Stimulated activated CD8-positive, alpha-beta memory T cell treated with anti-CD3 and anti-CD28 coated beads, Interleukin-7, amount 100 ng/mL, for 1 hour (primary cell): ENCODE measurements around the gene MALL.
"Not testable (repeated sequence)": the region's sequence is repeated elsewhere in the genome, so short reads cannot be mapped to it uniquely, and the experiment has no call there.

ENCODE experiments used
- DNase-seq, 2 donors: peaks; one replicate each; pipeline ENCODE4 v3.0.0-alpha.2; 2020; ENCODE audit warnings: low read depth in 2 of 2

The MALL gene

DNA sequence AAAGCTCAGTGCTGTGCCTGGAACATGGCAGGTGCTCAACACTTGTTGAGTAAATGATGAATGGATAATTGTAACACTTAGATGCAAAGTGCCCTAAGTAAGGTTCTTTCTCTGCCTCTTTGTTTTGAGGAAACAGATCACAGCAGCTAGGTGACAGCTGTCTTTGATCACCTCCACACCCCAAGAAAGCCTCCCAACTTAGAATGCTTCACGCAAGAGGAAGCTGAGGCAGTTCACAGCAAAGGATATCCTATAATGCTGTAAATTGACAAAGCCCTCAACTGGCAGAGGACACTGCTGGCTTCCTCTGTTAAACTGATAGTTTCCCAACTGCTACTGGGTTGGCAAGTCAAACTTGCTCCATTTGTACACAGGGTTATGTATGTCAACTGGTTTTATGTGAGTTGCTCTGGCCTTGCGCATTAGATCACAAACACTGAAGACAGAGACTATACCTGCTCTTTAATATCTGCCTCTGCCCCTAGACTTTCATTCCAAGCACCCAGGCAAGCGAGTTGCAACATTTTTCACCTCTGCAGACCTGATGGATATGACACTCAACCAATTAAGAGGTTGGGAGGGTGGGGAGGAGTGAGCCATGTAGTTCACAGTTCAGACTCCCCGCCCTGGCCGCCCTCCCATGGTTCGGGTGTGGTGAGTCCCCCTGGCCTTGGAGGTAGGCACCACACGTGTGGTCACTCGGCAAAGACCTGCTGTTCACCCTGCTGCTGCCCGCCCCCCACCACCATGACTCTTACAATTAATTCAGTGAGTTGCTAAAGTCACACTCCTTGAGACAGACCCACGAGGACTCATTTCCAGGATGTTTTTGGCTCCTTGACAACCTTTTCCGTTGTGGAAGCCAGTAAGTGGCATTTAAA, 4.8 kb upstream of the MALL start:
- no peak for DNase-seq

DNA sequence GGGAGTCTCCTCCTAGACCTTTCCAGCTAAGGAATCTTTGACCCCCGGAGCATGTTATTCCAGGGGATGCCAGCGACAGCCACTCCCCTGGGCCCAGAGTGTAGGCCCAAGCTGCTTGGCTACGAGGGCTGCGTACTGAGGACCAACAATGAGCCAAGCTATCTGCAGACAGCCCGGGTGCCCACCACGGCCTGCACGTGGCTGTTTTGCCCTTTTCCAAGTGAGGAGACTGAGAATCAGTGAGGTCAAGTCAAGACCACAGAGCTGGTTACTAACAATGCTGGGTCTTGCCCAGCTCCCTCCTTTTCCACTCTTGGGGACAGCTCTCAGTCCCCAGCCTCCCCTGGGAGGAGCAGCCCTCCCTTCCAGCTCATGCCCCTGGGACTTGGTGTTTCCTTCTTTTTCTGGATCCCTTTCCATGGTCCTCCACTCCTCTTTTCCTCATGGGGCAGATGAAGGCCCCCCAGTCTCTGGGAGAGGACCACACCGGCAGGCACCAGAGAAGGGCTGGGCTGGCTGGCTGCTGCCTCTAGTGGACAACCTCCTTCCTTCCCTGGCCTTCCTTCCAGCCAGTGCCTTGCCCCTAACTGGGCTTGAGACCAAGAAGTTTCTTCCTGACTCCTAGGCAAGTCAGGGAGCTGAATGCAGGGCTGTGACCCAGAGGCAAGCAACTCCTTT, 550 bp upstream of the MALL start:
- no peak for DNase-seq

DNA sequence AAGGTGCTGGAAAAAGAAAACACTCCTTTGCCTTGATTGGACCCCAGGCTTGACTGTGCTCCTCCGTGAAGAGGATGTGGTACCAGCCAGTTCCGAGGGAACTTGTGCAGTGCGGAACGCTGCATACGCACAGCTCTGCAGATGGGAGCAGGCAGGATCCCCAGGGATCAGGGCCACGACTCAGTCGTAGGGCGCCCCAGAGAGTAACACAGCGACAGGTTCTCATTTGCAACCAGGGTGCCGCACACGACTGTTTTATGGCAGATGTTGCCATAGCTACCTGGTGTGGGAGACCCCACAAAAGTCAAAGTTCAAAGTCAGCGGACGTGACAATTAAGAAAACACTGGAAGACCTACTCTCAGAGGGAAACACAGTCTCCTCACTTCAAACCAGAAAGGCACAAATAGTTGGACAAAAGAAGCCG, 779 bp downstream of the MALL start:
- DNase-seq = no peak

DNA sequence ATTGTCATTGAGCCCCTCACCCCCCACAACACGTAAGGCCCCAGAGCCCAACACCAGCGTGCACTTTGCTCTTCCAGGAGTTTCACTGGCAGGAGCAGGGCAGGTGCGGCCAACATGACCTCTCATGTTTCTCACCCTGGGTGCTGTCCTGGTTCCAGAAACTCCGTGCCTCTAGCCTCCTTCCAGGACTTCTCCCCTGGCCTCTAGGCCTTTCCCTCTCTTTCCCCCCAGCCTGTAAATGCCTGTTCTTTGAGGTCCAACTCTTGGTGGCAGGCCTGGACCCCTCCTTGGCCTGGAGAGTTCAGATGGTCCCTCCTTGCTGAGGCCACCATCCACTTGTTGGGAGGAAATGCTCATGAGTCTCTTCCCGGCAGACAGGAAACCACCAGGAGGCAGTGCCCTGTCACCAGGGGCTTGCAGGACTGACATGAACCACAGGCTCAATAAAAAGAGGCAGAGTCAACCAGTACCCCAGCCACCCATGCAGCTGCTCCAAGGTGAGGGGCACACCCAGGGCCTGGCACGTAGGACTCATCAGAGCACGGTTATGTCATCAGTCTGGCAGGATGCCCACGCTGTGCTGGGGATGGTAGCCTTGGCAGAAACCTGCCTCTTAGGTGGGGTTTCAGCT, 1.5 kb downstream of the MALL start:
- no peak for DNase-seq

DNA sequence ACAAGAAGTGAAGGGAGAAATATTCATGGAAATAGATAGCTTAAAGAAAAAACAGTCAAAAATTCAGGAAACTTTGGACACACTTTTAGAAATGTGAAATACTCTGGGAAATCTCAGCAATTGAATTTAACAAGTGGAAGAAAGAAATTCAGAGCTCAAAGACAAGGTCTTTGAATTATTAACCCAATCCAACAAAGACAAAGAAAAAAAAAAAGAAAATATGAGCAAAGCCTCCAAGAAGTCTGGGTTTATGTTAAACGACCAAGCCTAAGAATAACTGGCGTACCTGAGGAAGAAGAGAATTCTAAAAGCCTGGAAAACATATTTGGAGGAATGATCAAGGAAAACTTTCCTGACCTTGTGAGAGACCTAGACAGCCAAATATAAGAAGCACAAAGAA, 7.3 kb downstream of the MALL start:
- DNase-seq = not testable (repeated sequence)

DNA sequence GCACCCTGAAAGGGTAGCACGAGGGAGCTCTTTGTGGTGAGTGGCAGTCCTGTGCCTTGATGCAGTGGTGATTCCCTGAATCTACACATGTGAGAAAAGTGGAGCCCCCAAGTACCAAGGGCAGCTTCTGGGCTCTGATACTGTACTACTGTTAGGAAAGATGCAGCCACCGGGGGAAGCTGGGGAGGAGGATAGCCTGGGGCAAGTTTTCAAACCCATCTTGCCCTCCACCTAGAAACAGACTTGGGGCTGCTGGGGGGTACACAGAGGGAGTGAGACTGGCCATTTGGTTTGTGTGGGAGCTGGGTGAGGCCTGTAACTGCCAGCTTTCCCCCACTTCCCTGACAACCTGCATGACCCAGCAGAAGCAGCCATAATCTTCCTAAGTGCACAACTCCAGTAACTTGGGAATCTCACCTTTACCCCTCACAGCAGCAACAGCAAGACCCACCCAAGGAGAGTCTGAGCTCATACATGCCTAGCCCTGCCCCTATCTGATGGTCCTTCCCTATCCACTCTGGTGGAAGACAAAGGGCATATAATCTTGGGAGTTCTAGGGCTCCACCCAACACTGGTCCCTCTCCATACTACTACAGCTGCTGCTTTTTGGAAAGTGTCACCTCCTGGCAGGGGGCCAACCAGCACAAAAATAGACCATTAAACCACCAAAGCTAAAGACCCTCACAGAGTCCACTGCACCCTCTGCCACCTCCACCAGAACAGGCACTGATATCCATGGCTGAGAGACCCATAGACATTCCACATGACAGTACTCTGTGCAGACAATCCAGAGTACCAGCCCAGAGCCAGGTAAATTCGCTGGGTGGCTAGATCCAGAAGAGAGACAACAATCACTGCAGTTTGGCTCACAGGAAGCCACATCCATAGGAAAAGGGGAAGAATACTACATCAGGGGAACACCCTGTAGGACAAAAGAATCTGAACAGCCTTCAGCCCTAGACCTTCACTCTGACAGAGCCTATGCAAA, 8.2 kb downstream of the MALL start:
- no peak for DNase-seq

DNA sequence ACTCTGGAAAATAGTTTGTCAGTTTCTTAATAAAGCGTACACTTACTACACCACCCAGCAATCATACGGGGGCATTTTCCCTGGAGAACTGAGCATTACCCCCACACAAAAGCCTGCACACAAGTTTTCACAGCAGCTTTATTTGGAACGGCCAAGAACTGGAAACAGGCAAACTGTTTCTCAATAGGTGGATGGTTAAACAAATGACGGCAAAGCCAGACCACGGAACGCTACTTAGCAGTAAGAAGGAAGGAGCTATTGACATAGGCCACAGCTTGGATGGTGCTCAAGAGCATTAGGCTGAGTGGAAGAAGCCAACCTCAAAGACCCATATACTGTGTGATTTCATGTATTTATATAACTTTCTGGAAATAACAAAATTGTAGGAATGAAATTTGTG, 9.0 kb downstream of the MALL start:
- no peak for DNase-seq

DNA sequence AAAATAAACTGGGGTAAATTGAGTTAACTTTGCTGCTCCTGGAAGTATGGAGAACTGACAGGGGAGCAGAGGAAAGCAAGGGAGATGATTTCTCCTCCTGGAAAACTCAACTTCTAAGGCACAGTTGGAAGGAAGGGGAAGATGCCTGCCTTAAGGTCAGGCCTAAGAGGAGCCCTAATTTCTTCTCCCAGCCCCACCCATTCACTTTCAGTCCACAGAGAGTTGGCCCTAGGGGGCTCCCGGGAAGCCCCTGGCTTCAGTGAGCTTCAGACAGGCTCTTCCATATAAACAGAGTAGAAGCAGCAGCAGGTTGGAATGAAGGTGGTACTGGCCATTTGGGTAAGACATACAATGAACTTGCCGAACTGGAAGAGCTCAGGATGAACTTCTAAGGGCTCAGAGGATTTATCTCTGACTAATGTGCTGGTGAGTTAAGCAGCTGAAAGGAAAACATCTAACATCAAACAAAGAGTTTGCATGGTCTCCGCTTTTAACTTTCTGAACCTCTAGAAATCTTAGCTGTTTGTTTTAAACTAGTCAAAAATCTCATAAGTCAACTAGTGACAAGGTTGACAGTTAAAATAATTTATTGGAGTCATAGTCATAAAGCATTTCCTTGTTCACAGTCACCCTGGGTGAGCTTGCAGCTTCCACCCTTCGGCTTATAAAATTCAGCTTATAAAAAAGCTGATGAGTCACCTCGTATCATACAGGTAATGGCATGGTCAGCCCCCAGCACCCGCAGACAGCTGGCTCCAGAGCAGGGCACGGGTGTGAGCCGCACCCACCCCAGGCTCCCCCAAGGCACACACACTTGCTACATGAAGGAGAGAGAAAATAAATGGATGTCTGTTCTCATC, 9.8 kb downstream of the MALL start:
- DNase-seq = no peak

DNA sequence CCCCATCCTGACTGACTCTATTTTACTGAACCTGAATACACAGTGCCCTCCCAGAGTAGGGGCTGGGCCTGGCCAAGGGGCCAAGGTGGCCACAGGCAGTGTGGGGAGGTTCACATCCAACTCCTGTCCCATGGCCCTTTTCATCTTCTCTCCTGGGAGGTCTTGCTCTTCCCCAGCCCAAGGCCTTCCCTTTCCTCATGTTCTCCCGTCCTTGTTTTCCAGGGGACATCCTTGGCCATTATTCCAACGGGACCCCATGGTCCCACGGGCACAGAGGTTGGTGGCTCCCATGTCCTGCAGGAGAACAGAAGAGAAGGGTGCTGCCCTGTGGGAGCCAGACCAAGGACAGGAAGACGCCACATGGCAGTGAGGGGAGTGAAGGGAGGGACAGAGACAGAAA, 10.4 kb downstream of the MALL start:
- no peak for DNase-seq

DNA sequence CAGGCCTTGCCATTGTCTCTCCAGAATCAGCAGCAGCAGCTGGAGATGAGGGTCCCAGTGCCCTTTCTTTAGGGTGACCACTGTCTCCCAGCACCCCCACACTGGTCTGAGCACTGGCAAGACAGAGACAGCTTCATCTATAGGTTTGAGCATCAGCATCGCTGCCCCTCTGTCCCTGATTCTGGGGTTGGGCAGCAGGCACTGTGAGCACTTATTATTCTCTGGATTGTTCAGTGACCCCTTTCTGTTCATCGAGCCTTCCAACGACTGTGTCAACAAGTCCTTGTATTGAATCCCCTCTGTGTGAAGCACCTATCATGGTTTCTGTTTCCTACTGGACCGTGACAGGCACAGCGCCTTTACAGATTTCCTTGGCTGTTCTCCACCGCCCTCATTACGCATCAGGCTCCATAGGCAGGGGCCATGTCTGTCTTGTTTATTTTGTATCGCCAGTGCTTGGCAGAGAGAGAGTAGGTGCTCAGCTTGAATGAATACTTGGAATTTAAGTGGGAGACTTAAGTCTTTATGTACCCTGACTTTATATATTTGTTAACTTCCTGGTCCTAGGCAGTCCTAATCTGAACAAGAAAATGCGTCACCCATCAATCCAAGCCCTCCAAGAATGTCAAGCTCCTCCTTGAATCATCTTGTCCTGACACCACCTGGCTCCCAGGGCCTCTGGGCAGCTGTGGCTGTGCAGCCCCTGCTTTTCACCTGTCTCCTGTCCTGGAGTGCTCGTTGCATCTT, 11.4 kb downstream of the MALL start:
- no peak for DNase-seq

DNA sequence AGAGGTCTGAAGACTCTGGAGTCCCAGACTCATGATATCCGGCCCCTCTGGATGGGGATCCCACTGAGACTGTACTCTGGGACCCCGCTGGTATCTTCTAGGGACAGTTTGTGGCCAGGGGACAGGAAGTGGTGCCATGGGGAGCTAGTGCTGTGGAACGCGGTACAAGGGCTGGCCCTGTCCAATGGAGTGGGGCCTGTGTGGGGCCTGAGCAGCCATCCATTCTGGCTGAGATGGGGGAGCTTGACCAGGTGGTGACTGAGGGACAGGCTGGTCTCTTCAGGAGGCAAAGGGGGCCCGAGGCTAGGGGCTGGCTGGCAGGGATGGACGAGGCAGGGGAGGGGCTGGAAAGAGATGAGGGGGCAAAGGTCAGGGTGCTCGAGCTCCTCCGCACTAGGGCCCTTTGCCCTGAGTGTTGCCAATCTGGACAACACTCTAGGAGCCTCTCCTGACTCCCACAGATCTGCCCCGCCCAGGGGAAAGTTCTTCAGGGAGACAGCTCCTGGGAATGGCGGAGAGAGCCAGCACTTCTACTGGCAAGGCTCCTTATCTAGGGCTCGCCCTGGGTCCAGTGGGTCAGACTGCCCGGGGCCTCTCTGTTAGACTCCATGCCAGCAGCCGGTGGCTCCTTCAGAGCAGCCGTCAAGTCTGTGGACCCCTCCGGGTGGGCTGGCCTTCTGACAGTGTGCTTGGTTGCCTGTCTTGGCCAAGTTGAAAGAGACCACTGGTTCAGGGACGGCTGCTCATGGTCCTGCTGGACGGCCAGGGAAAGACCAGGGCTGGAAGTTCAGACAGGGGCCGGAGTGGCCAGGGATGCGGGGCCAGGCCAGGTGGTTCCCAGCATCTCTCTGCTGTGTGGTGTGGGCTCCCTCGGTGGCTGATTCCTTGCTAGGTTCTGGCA, 12.3 kb downstream of the MALL start:
- DNase-seq = no peak

DNA sequence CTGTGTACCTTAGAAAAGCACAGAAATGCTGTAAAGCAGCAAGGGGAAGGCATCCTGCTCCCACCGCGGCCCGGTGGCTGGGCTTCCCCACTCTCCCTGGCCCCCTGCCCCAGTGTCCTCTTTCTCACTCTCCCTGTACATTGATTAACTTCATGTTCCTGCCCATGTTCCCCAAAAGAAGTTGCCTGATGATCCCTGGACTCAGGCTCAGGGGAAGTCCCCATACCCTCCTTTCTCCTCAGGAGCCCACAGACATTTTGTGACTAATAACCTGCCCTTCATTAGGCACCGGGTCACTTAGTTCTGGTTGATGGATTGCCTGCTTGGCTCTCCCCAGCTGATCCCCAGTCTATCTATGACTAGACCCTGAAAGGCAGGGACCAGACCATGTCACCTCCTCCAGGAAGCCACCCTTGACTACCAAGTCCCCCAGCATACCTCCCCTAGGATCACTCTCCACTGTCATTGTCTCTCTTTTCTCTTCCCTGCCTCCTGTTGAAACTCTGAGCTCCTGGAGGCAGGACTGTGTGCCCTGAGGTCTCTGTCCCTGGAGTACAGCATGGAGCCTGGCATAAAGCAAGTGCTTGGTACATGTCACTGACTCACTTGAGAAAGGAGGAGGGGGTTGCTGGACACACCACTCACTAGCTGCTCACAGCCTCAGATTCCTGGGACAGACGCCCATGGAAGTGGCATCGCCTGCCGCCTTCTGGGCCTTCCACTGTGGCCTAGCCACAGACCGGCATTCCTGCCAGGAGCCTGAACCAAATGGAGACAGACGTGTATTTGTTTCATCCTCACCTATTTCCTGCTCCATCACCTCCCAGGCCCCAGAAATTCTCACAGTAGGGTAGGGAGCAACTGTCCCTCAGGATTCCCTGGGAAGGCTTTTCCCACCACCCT, 13.5 kb downstream of the MALL start:
- DNase-seq = no peak

DNA sequence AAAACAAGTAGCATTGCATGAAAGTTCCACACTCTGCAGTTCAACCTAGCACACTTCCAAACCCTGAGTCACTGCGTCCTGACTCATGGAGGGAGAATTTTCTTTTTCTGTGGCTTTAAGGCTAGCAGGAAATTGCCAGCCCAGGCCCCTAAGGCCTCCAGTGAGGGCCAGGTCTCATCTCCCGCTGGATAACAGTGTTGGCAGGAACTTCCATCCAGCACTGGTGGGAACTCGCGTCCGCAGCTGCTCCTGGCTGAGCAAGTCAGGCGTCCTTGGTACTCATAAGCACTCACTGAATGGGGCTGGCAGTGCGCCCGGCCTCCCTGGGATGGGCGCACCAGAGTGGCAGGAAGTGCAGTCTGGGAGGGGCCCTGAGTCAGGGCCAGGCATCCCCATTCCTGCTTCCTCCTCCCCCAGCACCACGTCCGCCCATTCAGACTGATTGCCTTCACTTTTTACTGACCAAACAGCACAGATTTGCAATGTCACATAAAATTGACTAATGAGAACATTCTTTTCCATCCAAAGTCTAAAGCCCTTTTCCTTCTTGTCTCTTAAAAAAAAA, 14.3 kb downstream of the MALL start:
- no peak for DNase-seq

DNA sequence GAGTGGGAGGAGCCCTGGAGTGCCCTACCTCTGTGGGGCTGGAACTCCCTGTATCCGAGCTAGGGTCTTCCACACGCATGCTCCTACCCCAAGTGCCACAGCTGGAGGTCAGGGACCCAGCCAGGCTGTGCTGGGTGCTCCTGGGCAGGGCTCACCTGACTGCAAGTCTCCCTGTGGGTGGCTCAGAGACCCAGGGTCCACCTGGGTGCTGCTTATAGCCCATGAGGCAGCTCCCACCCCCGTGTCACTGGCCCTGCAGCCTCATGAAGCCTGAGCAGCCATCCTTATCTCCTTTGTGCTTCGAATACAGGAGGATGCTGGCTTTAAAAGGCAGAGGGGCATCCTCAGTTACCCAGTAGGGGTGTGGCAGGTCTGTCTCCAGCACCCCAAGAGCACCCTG, 14.7 kb downstream of the MALL start:
- not testable (repeated sequence) for DNase-seq

DNA sequence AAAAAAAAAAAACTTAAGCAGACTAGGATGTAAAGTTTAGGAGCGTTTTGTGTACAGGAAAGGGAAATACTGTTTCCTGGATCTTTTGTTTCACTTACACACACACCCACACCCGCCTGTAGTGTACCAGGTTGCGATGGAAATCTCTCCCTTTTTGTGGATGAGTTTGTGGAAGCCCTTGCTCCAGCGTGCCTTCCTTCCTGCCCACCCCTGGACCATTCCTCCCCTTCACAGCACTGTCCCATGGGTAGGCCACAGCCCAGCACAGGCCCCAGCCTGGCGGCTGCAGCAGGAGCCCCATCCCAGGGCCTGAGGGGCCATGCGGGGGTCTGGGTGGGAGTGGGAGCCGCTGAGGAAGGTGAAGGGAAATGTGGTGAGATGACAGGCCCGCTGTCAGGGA, 15.1 kb downstream of the MALL start:
- no peak for DNase-seq

DNA sequence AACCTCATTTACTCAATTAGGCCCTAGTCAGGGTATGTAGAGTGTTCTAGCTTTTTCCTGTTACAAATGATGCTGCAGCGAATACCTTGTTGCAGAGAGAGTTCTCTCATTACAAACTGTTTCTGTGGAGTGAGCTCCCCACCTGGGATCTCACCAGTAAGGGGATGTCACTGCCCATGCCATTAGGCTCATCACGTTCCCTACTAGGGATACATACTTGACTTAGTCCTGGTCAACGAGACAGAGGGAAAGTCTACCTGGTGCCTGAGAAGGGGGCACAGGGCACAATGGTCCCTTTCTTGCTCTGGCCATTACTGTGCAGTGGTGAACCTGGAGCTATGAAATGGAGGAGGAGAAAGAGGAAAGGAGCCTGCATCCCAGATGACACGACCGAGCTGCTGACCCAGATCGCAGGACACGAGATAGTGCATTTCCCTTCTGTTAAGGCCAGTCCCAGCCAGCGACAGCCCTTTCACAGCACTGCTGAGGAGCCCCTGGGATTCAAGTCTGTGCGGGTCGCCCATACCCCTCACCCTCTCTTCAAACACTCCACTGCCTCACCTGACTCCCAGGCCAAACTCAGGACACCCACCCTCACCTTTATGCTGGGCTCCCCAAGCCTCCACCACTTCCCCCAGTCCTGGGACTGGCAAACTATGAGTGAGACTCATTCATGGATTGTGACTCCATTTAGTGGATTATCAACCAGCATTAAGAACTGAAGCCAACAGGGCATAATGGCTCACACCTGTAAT, 16.0 kb downstream of the MALL start:
- DNase-seq = no peak

DNA sequence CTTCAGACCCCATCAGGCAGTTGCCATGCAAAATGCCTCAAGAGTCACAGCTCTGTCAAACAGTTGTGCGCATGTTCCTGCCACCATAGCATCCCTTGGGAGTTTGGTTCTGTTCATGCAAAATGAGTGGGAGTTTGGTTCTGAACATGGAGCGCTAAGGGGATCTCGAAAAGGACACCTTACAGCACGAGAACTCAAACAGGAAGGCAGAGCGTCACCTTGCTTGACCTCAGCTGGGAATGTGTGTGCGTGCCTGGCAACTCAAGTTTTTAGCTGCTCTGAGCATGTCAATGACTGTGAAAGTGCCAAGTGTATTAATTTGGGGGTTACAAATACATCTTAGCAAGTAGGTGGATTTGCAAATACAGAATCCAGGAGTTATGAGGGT, 16.6 kb downstream of the MALL start:
- DNase-seq = no peak
